ENCODE measurements around the gene MAGI2.

- TF ChIP-seq CTCF (IDR thresholded peaks at IDR 0.05; ENCODE audit: insufficient read depth, low read depth, low read length) (no peak), EZH2 (IDR thresholded peaks at IDR 0.05; ENCODE audit: insufficient read depth, low read length) (no peak)
Observed at GRCh38 chr7:79078273-79078672, 375.2 kb downstream of the MAGI2 start.

All from astrocyte (in vitro differentiated cells and primary cell).